Measurements from ENCODE around the gene TRIM34. TPM values are rescaled to one million over a fixed set of nuclear protein-coding genes. Genes with fewer than 3 reads are reported as not detected.

TRIM34 gene
- total RNA-seq, 2 experiments from 2014 or later: 6.1 to 7.8 TPM

DNA sequence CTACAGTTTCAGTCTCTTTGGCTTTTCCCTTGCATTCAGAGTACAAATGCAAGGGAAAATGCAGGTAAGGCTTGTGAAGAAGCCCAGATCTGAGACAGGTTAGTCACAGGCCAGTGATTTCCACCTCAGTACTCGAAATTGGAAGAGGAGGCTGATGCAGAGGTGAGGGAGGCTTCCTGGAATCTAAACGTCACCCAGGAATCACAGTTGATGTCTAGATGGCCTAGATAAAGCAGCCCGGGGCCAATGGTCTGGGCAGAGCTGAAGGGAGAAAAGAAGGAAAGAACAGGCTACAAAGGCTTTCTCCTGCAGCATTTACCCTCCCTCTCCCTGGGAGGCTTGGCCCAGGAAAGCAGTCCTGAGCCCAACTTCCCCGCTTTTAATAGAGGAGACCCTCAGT is 19.9 kb upstream of the TRIM34 start:
- Mint-ChIP-seq H3K27me3 (no peaks in the 10 kb centered on the region), H3K4me3 (no peak overlapping the region), H3K36me3 (no peaks in the 10 kb centered on the region), H3K27ac (no peak overlapping the region), H3K9me3 (no peaks in the 10 kb centered on the region), H3K4me1 (no peaks in the 10 kb centered on the region)
- DNase-seq: no peak

DNA sequence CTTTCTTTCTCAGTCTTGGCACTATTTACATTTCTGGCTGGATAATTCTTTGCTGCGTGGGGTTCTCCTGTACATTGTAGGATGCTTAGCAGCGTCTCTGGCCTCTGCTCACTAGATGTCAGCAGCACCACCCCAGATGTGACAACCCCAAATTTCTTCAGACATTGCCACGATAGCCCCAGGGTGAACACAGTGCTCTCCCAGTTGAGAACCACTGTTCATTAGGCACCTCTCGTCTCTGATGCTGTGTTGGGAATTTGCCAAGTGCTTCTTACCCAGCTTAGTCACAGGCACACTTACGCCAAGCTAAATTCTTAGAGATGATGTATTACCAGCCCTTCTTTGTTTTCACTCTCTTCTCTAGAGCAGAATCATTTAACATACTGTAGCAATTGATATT is 19.0 kb upstream of the TRIM34 start:
- H3K27ac Mint-ChIP-seq: no peak overlapping the region
- no peaks in the 10 kb centered on the region for H3K9me3 Mint-ChIP-seq
- DNase-seq: no peak
- H3K36me3 Mint-ChIP-seq: no peaks in the 10 kb centered on the region
- H3K27me3 Mint-ChIP-seq: no peaks in the 10 kb centered on the region
- H3K4me1 Mint-ChIP-seq: no peaks in the 10 kb centered on the region
- no peak overlapping the region for H3K4me3 Mint-ChIP-seq

DNA sequence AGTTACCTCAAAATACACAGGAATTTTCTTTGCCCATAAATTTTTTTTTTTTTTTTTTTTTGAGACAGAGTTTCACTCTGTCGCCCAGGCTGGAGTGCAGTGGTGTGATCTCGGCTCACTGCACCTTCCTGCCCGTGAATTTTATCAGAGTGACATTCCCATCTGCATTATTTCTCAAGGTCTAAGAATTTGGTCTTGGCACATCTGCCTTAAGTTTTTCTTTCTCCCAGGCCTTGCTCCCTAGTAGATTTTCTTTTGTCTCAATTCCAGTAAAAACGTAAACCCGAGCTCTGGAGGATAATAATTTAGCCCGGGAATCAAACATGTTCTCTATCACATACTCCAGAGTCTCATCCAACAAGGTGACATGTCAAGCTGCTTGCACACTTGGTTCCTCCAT is 16.0 kb upstream of the TRIM34 start:
- DNase-seq: no peak
- Mint-ChIP-seq H3K4me3 (no peak overlapping the region), H3K27me3 (no peaks in the 10 kb centered on the region), H3K27ac (no peak overlapping the region), H3K9me3 (no peaks in the 10 kb centered on the region), H3K36me3 (no peaks in the 10 kb centered on the region), H3K4me1 (no peaks in the 10 kb centered on the region)

DNA sequence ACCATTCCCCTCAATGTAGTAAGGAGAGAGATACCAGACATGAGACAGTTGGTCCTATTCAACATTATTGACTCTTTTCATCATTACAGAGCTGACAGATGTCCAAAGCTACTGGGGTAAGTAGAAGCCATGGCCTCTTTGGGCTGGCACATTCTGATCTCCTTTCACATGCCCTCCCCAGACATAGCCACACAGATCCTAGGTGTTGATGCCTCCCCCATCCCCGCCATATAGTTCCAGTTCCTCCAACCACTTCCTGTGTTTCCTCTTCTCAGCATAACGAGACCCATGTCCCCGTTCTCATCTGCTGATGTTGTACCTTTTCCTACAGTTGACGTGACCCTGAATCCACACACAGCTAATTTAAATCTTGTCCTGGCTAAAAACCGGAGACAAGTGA is 14.4 kb upstream of the TRIM34 start:
- no peak for DNase-seq
- no peaks in the 10 kb centered on the region for H3K27me3 Mint-ChIP-seq
- no peak overlapping the region for H3K4me3 Mint-ChIP-seq
- no peaks in the 10 kb centered on the region for H3K9me3 Mint-ChIP-seq
- no peak overlapping the region for H3K27ac Mint-ChIP-seq
- H3K36me3 Mint-ChIP-seq: no peaks in the 10 kb centered on the region
- no peaks in the 10 kb centered on the region for H3K4me1 Mint-ChIP-seq

DNA sequence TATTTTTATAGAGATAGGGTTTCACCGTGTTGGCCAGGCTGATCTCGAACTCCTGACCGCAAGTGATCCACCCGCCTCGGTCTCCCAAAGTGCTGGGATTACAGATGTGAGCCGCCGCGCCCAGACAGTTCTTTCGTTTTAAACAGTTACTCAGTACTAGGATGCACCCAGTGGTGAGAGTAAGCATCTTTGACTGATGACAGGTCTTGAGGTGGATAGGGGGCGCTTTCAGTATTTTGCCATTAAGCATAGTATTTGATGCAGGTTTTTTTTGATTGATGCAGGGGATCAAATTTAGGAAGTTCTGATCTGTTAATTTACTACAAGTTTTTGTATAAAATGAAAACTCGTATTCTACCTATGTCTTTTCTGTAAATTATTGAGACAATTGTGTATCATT is 13.2 kb upstream of the TRIM34 start:
- no peak for DNase-seq
- no peaks in the 10 kb centered on the region for H3K4me1 Mint-ChIP-seq

DNA sequence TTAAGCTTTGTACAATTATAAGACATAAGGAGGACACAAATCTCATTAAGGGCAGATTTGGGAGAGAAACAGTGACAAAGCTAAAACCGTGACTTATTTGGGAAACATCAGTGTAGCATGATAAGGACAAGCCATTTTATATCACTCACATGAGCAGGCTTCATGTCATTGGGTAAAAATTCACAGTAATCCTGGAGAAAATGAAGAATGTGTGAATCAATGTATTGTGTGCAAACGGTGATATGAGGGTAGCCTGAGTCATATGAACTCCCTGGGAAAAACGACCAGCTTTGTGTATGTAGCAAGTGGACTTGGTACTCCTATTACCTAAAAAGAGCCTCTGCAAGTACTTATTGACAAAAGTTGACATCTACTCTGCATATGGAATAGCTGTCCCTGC is 6.0 kb upstream of the TRIM34 start:
- Mint-ChIP-seq H3K27ac (no peak overlapping the region), H3K9me3 (no peaks in the 10 kb centered on the region), H3K36me3 (peaks cover 2% of the 10 kb centered on the region), H3K4me3 (no peak overlapping the region), H3K27me3 (no peaks in the 10 kb centered on the region), H3K4me1 (peaks cover 3% of the 10 kb centered on the region)
- no peak for DNase-seq

More for the DNA sequence above, 13.2 kb upstream of the TRIM34 start:
- Mint-ChIP-seq H3K4me3 (no peak overlapping the region), H3K36me3 (no peaks in the 10 kb centered on the region), H3K27me3 (no peaks in the 10 kb centered on the region), H3K9me3 (no peaks in the 10 kb centered on the region), H3K27ac (no peak overlapping the region)

DNA sequence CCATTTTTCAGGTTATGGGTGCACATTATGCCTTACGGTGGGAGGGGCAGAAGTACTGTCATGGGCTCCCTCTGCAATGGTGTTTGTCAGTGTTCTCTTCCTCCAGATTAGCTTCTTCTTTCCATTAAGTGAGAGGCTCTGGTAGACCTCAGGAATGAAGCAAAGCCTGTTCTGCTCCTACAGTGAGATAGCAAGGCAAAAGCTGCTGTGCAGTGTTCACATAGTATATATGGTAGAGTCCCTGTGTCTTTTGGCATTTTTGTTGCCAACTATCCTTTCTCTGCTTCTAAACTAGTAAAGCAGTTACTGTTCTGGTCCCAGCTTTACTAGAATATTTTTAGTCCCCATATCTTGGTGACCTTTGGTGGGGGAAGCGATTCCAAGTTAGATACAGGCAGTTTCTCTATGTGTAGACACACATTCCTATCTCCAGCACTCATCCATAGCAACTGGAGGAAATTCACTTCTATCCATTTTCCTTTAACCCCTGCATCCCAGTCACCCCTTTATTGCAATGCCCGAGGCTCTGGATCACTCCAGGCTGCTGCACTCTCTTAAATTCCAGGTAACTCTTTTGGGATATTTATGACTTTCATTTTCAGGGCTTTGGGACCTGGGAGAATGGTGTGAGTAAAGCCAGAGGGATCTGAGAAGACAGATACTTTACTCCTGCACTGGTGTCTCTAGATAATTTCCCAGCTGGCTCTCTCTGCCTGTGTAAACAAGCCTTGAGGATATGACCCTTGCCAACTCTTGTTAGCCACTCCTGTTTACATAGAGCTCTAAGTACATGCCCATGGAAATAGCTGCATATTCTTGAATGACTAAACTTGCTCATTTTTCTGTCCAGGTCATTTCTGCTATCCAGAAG is 3.9 kb upstream of the TRIM34 start:
- Mint-ChIP-seq H3K27me3 (no peaks in the 10 kb centered on the region), H3K27ac (no peak overlapping the region), H3K9me3 (no peaks in the 10 kb centered on the region), H3K4me1 (peaks cover 12% of the 10 kb centered on the region), H3K36me3 (peaks cover 2% of the 10 kb centered on the region), H3K4me3 (no peak overlapping the region)
- DNase-seq: no peak

DNA sequence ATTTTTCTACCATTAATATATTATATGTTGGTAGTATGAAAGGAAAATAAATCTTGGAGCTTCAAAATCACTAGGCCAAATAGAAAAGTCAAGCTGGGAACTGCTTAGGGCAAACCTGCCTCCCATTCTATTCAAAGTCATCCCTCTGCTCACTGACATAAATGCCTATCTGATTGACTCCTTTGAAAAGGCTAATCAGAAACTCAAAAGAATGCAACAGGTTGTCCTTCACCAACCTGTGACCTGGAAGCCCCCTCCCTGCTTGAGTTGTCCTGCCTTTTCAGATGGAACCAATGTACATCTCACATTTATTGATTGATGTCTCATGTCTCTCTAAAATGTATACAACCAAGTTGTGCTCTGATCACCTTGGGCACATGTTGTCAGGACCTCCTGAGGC is 3.2 kb upstream of the TRIM34 start:
- H3K36me3 Mint-ChIP-seq: peaks cover 5% of the 10 kb centered on the region
- H3K27me3 Mint-ChIP-seq: no peaks in the 10 kb centered on the region
- H3K4me3 Mint-ChIP-seq: no peak overlapping the region
- peaks cover 19% of the 10 kb centered on the region for H3K4me1 Mint-ChIP-seq
- H3K9me3 Mint-ChIP-seq: no peaks in the 10 kb centered on the region
- DNase-seq: no peak
- H3K27ac Mint-ChIP-seq: no peak overlapping the region

DNA sequence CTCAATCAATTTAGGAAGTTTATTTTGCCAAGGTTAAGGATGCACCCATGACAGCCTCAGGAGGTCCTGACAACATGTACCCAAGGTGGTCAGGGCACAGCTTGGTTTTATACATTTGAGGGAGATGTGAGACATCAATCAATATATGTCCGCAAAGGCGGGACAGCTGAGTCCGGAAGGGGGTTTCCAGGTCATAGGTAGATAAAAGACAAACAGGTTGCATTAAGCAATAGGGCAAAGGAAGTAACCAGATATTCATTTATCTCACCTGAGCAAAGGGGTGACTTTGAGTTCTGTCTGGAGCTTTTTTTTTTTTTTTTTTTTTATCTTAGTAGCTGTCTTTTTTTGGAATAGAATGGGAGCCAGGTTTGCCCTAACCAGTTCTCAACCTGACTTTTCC is 2.0 kb upstream of the TRIM34 start:
- Mint-ChIP-seq H3K4me3 (no peak overlapping the region), H3K9me3 (no peaks in the 10 kb centered on the region), H3K27me3 (no peaks in the 10 kb centered on the region), H3K27ac (no peak overlapping the region), H3K36me3 (peaks cover 8% of the 10 kb centered on the region), H3K4me1 (peaks cover 31% of the 10 kb centered on the region)
- no peak for DNase-seq

DNA sequence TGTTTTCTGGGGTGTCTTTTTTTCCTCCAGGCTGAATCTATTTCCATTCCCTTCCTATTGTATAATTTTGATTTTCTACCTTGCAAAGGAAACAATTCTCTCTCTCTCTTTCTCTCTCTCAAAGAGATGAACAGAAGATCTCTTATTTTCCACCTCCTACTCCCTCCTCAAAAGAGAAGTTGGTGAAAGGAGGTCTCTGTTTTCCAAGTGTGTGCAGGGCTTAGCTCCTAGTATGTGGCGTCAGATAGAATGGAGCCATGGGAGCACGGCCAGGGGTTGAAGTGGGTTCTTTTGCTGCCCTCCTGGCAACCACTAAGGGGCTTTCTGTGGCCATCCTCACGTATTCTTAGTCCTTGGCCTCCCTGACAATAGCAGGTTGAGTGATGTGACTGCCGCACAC is 480 bp downstream of the TRIM34 start:
- DNase-seq: no peak
- H3K36me3 Mint-ChIP-seq: peaks cover 15% of the 10 kb centered on the region
- peaks cover 6% of the 10 kb centered on the region for H3K9me3 Mint-ChIP-seq
- H3K27me3 Mint-ChIP-seq: no peaks in the 10 kb centered on the region
- H3K4me1 Mint-ChIP-seq: peaks cover 35% of the 10 kb centered on the region
- peak overlapping the region; percentile 95 for H3K27ac Mint-ChIP-seq
- peak overlapping the region; percentile 94 for H3K4me3 Mint-ChIP-seq

DNA sequence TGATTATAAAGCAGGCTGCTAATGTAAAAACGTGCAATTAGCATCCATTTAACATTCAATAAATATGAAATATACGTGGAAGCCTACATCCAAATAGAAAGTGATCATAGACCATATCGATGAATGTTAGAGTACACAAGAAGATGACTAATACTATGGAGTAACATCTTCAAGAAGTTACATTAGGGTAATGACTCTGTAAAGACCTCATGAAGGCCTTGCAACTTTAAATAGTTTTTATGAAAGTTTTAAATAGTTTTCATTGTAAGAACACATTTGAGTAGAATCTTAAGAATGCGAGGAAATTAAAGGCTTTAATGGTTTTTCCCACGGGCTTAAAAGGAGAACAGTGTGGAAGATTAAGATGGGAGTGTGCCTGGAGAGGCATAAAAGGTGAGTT is 1.4 kb downstream of the TRIM34 start:
- H3K4me3 Mint-ChIP-seq: peak overlapping the region; percentile 94
- peaks cover 39% of the 10 kb centered on the region for H3K4me1 Mint-ChIP-seq
- H3K9me3 Mint-ChIP-seq: peaks cover 6% of the 10 kb centered on the region
- H3K27ac Mint-ChIP-seq: peak overlapping the region; percentile 95
- no peaks in the 10 kb centered on the region for H3K27me3 Mint-ChIP-seq
- DNase-seq: no peak
- H3K36me3 Mint-ChIP-seq: peaks cover 20% of the 10 kb centered on the region

DNA sequence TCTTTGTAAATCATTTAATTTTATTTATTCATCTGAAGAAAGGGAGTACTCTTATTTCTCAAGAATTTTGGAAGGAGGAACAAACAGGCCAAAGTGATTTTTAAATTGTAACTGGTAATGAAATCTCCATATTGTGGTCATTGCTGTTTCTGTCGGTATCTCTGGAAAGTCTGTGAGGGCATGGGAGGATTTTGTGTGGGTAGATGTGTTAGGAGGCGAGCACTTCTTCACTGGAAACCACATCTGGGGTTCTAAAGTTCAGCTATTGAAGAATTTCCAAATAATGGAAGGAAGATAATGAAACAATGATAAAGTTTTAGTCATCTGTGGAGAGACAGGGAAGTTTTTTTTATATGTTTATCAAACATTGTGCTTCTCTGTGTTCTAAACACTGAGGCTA is 6.6 kb downstream of the TRIM34 start:
- Mint-ChIP-seq H3K27me3 (no peaks in the 10 kb centered on the region), H3K9me3 (peaks cover 6% of the 10 kb centered on the region), H3K36me3 (peaks cover 19% of the 10 kb centered on the region), H3K4me3 (no peak overlapping the region), H3K27ac (peak overlapping the region; percentile 38), H3K4me1 (peaks cover 34% of the 10 kb centered on the region)
- DNase-seq: no peak

DNA sequence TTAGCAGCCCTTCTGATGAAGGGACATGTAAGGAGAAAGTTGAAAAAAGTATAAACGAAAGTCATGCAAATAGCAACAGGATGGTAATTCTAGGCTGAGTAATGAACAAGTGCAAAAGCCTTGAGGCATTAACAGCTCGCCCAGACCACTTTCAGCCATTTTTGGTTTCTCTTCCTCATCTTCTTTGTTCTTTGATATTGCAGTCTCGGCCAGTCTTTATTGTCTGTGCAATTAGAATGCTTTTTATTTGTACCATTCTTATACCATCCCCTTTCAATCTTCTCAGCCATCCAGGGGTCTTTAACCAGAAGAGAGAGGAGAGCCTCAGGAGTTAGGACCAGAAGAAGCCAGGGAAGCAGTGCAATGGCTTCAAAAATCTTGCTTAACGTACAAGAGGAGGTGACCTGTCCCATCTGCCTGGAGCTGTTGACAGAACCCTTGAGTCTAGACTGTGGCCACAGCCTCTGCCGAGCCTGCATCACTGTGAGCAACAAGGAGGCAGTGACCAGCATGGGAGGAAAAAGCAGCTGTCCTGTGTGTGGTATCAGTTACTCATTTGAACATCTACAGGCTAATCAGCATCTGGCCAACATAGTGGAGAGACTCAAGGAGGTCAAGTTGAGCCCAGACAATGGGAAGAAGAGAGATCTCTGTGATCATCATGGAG is 7.3 kb downstream of the TRIM34 start:
- peaks cover 15% of the 10 kb centered on the region for H3K36me3 Mint-ChIP-seq

DNA sequence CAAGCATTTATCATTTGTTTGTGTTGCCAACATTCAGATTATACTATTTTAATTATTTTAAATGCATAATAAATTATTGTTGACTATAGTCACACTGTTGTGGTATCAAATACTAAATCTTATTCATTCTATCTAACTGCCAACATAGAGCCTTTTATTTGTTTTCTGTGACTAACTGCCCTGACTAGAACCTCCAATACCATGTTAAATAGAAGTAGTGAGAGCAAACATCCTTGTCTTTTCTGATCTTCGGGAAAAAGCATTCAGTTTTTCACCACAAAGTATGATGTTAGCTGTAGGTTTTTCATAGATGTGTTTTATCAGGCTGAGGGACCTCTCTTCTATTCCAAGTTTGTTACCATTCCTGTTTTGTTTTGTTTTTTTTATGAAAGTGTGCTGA is 15.2 kb downstream of the TRIM34 start:
- Mint-ChIP-seq H3K27me3 (no peaks in the 10 kb centered on the region), H3K36me3 (peaks cover 27% of the 10 kb centered on the region), H3K9me3 (no peaks in the 10 kb centered on the region), H3K27ac (no peak overlapping the region), H3K4me3 (no peak overlapping the region), H3K4me1 (peaks cover 9% of the 10 kb centered on the region)
- DNase-seq: no peak

More for the DNA sequence above, 7.3 kb downstream of the TRIM34 start:
- Mint-ChIP-seq H3K27ac (peak overlapping the region; percentile 50), H3K4me3 (no peak overlapping the region), H3K9me3 (peaks cover 6% of the 10 kb centered on the region), H3K4me1 (peaks cover 28% of the 10 kb centered on the region), H3K27me3 (no peaks in the 10 kb centered on the region)
- no peak for DNase-seq

DNA sequence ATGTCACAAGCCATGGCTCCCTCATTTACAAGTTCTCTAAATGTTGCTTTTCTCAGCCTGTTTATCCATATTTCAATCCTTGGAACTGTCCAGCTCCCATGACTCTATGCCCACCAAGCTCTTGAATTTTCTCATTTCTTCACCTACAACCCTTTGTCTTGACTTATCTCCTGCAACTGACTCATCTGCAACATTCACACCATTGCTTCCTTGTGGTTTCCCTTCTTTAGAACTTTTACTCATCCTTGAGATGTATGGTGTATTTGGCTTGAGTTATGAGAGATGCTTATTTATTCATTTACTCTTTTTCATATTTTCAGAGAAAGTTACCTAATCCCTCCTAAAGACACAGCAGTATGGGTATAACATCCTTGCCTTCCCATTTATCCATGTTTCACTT is 18.8 kb downstream of the TRIM34 start:
- Mint-ChIP-seq H3K4me3 (no peak overlapping the region), H3K9me3 (no peaks in the 10 kb centered on the region), H3K36me3 (peaks cover 16% of the 10 kb centered on the region), H3K27ac (no peak overlapping the region), H3K4me1 (peaks cover 6% of the 10 kb centered on the region), H3K27me3 (no peaks in the 10 kb centered on the region)
- no peak for DNase-seq

DNA sequence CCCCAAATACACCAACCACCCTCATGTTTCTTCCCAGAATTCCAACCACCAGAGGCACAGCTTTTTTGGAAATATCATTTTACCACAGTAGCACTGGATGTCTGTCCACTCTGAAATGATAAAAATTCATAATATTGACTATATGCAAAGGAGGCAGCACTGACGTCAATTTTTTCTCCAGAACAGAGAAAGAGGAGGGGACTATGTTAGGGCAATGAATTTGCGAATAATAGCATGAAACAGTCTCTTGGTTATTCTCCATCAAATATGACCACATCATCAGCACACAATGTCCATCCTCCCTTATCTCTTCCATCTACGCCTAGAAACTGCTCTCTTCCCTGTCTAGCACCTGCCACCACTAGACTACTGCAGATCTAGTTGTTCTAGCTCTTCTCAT is 21.3 kb downstream of the TRIM34 start:
- no peak for DNase-seq
- Mint-ChIP-seq H3K4me1 (peaks cover 6% of the 10 kb centered on the region), H3K36me3 (peaks cover 6% of the 10 kb centered on the region), H3K27ac (no peak overlapping the region), H3K9me3 (no peaks in the 10 kb centered on the region), H3K4me3 (no peak overlapping the region), H3K27me3 (no peaks in the 10 kb centered on the region)

All from activated naive CD8-positive, alpha-beta T cell treated with anti-CD3 and anti-CD28 coated beads for 36 hours (primary cell).